ENCODE measurements around the gene CADM2.

DNA sequence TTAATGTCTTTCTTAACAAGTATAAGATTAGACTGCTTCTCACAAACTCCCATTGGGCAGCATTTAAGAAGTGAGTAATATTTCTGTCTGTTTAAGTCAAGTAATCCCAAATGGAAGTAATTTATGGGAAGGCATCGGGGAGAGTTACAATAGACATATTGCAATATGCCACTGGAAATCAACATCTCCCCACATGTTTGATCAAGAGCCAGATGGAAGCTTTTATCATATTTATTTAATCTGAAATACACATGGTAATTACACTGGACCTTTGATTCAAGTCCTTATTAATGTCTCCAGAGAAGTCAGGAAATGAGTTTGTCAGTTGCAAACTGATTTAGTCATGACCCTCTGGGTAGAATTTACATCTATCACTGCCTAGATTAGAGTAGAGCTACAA is 1088.4 kb downstream of the CADM2 start:
- TF ChIP-seq TAF1 (IDR thresholded peaks at IDR 0.05; ENCODE audit: borderline replicate concordance, low read depth, low read length) (no peak), POLR2AphosphoS5 (IDR thresholded peaks at IDR 0.05; ENCODE audit: low read depth, low read length) (no peak)

Measured in GM12892 (cell line).